G401 (cell line): Measurements from ENCODE around the gene RBM28. TPM values are rescaled to one million over a fixed set of nuclear protein-coding genes. Genes with fewer than 3 reads are reported as not detected.
"Not testable (repeated sequence)": the region's sequence is repeated elsewhere in the genome, so short reads cannot be mapped to it uniquely, and the experiment has no call there.

Source experiments
- DNase-seq: peaks from one replicate; pipeline ENCODE4 v3.0.0-alpha.2; 2015; ENCODE audit warnings: low spot score
- in situ Hi-C: cut with HindIII; loops from 2 replicates; pipeline ENCODE4 v1.10.0; 2016; ENCODE audit warnings: low sequenced_read_pairs, mixed read lengths
- total RNA-seq: library from RNA; depleted of rRNA; stranded (reverse); fragments of >200 nt; shearing (Covaris generic); gene quantifications from 2 replicates; pipeline ENCODE4 v1.2.3, GENCODE V29; 2014

RBM28 gene
- total RNA-seq, 1 experiment from 2014 or later: 58.3 TPM

DNA sequence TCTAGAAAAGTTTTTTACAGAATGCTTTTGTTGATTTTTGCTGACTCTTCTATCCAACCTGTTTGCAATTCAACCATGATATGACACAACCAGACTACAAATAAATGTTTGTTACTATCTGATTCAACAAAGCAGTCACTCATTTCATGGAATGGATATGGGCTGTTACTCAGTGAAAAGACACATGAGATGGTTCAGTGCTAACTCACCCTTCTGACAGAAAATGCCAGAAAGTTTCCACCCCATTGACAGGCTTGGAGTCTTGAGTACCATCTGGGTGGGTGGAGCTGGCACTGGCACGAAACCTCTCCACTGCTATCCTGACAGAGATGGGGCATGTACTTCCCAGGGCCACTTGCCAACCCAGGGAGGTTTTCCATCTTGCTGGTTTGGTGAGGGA, 39.5 kb downstream of the RBM28 start:
- peak; percentile 49 for DNase-seq
- in situ Hi-C loops: no loop called here

DNA sequence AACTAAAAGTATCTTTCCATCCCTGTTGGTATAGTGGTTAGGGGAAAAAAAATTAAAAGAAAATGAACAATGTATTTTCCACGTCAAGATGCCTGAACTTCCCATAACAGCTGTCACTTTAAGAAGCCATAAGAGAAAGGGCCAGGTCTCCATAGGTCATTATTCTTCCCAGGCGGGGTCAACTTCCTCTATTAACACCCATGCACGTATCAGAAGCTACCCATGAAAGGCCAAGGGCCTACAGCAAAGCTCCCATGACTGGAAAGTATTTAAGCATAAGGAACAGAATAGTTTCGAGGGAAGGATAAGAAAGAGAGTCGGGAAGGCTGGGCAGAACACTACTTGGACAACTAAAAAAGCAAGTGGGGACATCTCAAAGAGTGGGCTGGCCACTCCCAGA, 40.1 kb downstream of the RBM28 start:
- DNase-seq: no peak

DNA sequence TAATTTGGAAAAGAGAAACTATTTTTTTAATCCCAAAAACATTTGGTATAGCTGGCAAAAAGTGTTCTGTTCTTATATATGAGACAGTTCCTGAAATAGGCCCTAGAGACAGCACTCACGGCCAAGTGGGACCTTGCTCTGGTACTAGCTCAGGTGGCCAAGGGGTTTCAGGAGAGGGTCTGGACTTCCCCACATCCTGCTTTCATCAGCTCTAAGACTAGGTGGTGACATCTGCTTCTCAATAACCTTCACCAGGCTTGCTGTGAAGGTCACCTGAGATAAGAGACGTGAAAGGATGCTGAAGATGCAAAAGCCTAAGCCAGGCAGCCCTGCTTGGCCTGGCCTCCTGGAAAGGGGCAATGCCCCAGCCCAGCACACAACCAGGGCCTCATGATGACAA, 40.6 kb downstream of the RBM28 start:
- in situ Hi-C loops: no loop called here
- DNase-seq: no peak

More for the DNA sequence above, 40.1 kb downstream of the RBM28 start:
- in situ Hi-C loops: no loop called here

DNA sequence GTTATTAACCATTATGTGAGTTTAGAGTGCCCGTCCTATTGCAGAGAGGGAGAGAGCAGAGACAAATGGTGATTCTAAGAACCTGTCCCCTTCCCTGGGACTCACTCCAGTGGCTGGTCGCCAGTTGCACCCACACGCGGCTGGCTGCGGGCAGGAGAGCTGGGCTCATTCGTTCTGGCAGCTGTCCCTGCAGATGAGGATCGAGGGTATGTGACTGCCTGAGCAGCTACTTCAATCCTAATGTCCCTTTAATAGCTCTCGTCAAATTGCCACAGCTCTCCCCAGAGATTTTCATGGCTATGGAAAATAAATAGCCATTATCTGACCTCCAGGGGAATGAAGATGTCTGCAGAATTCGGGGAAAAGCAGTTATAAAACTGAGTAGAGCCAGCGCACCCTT, 41.6 kb downstream of the RBM28 start:
- in situ Hi-C loops: no loop called here
- no peak for DNase-seq

DNA sequence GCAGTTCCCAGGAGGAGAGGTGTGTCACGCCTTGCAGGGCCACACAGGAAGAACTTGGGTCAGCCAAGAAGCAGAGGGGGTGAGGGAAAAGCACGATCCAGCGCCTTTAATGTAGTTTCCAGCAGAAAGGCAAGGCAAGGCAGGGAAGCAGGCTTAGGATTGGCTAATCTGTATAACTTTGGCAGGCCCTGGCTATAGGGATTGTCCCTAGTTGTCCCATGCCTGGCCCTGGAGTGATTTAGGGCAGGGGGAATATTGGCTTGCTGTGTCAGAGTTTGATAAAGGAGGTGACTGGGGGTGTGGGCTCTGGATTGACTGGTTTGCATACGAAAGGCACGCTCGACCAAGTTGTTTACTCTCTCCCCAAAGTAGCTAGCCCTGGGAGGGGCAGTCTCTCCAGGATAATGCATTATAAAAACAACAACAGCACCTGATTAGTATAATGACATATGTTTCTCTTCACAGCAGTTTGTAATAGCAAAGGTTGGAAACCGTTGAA, 44.5 kb downstream of the RBM28 start:
- no peak for DNase-seq
- in situ Hi-C loops: no loop called here

DNA sequence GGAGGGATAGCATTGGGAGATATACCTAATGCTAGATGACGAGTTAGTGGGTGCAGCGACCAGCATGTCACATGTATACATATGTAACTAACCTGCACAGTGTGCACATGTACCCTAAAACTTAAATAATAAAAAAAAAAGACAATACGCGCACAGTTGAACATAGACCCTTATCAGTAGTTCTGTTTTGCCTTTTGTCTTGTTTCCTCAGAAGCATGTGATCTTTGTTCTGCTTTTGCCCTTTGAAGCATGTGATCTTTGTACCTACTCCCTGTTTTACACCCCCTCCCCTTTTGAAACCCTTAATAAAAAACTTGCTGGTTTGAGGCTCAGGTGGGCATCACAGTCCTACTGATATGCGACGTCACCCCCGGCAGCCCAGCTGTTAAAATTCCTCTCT, 45.7 kb downstream of the RBM28 start:
- DNase-seq, in situ Hi-C loops: not testable (repeated sequence)

DNA sequence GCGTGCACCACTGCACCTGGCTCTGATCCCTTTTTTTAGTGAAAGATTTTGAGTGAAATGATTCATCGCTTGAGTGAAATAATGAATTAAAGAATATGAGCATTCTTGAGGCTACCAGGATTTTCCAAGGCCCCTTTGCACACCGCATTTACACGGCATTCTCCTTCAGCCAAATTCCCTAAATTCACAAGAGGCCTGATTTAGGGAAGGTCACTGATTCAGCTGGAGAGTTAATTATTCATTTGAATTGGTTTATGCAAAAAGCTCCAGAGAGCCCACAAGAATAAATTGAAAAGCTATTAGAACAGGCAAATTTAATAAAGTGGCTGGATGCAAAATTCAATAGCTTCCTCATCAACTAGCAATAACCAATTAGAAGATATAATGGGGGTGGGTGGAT, 56.2 kb downstream of the RBM28 start:
- in situ Hi-C loops: no loop called here
- no peak for DNase-seq

DNA sequence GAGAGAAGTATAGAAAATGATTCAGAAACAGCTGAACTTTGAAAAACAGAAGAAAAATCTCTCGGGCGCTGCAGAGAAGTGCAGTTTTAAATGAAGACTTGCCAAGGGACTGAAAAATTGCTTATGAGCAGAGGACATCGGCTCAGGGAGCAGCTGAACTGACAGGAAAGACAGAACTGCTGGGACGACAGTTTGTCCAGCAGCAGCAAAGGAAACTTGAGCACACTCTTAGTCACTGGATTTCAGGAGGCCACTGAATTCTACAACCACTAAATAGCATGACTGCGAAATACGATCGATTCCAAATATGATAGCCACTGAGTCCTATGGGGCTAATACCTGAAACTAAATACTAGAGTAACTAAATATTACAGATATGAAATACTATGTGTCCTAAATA, 59.6 kb downstream of the RBM28 start:
- in situ Hi-C loops: no loop called here
- no peak for DNase-seq

DNA sequence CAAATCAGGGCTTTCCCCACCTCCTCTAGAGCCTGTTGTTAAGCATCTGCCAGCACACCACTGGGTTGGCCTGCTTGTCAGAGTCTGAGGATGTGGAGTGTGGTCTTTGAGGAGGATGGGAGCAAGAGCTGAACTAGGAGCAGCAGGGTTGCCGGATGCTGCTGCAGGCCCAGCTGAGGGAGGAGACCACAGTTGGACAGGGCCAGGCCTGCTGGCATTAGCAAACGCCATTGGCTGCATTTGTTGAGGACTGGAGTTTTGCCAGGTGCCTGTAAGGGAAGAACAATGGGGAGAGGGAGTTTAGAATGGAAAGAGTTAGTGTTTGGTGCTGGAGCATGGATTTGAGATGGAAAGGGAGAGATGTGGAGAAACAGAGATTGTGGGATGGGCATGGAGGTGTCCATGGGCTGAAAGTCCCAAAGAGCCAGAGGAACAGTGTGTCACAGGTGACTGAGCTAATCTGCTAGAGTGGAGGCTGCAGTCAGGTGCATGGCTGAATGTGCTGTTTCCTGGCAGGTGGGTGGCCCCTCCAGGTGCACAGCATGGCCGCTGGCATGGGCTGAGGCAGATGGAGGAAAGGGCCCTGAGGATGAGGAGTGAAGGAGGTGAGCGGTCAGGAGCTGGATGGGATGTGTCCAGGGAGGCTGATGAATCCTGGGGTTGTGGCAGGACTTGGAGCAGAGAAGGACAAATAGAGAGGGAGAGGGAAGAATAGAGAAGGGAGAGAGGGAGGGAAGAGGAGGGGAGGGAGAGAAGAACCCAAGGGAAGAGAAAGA, 61.9 kb downstream of the RBM28 start:
- no peak for DNase-seq
- in situ Hi-C loops: no loop called here

DNA sequence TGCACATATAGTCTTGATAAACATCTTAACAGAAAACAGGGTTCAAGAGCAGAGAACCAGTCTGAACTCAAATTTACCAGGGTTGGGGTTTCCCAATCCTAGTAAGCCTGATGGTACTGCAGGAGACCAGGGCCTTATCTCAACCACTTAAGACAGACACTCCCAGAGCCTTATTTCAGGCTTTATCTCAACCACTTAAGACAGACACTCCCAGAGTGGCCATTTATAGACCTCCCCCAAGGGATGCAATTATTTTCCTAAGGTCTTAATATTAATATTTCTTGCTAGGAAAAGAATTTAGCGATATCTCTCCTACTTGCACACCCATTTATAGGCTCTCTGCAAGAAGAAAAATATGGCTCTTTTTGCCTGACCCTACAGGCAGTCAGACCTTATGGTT, 63.3 kb downstream of the RBM28 start:
- in situ Hi-C loops: not testable (repeated sequence)

DNA sequence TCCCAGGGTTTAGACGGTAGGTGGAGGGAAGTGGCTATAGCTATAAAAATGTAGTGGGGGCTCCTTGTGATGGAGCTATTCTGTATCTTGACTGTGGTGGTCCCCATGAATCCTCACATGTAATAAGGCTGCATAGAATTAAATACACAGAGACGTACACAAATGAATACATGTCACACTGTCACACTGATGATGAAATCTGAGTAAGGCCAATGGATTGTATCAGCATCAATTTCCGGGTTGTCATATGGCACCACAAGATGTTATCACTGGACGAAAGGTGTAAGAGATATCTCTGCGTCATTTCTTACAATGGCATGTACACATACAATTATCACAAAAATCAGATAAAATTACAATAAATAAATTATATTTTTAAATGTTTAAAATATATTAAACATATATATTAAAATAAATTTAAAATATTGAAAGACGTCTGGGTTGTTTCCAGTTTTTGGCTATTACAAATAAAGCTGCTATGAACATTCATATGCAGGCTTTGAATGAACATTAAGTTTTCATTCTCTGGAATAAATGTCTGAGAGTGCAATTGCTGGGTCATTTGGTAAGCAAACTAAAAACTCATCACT, 64.5 kb downstream of the RBM28 start:
- in situ Hi-C loops: no loop called here
- no peak for DNase-seq

More for the DNA sequence above, 63.3 kb downstream of the RBM28 start:
- DNase-seq: not testable (repeated sequence)

DNA sequence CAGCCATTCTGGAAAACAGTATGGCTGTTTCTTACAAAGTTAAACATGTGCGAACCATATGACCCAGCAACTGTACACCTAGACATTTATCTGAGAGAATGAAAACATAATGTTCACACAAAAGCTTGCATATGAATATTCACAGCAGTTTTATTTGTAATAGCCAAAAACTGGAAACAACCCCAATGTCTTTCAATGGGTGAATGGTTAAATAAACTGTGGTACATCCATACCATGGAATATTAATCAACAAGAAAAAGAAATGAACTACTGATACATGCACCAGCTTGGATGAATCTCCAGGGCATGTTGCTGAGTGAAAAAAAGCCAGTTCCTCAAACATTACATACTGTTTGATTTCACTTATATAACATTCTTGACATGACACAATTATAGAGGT, 65.3 kb downstream of the RBM28 start:
- in situ Hi-C loops: no loop called here
- DNase-seq: no peak

DNA sequence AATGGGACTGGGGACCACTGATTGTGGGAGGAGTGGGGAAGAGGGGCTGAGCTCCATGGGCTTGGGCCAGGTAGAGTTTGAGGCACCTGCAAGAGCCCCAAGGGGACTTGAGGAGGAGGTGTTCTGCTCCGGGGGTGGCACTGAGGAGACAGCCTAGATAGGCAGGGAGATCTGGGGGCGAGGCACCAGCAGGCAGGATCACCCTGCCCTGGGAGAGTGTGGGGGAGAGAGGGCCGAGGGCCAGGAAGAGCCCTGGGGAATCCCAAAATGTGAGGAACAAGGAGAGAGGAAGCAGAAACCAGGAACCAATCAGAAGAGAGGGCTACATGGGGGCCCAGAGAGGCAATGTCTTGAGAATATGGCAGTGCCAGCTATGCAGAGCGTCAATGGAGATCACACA, 68.0 kb downstream of the RBM28 start:
- in situ Hi-C loops: no loop called here
- no peak for DNase-seq

DNA sequence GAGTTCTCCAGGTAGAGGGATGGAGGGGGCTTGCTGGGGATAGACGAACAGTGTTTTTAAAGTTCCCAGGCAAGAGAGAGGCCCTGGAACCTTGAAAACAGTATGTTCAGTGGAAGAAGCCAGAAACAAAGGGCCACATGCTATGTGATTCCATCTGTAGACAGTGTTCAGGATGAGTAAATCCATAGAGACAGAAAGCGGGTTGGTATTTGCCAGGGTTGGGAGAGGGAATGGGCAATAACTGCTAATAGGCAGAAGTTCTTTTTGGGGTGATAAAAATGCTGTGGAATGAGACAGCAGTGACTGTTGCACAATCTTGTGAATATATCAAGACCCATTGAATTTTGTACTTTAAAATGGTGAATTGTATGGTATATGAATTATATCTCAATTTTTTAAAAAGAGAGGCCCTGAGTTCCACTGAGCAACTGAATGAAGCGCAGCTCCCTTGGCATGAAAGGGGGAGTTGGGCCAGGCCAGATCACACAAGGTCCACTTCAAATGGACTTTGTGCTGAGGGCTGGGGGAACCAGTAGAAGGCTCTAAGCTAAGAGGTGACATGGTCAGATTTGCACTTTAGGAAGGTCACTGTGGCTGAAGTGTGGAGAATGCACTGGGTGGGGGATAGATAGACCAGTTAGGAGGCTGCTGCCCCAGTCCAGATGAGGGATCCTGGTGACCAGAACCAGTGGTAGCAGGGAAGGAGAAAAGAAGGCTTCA, 68.7 kb downstream of the RBM28 start:
- no peak for DNase-seq
- in situ Hi-C loops: no loop called here

DNA sequence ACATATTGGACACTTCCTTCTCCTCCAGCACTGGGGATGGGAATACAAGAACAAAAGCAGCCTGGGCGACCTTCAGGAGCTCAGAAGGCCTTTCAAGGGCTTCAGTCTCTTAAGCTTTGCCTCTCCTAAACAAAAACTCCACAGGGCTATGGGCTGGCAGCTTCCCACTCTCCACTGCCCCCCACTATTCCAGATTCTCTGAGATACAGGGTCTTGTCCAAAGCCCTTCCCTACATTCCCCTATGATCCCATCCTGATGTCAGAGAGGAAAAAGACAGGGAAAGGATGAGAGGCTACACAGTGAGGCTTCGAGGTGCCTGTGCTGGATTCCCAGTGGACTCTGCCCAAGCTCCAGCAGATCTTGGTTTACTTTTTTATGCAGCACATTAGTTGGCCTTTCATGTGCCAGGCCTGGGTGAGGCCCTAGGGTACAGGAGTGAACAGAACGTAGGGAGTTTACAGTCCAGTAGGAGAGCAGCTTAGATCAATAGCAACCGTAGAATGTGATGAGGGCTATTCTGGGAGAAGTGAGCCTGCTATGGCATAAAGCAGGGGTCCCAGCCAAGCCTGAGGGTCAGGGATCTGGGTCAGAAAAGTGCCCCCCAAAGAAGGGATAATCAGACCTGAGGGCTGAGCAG, 69.3 kb downstream of the RBM28 start:
- in situ Hi-C loops: no loop called here
- DNase-seq: no peak

DNA sequence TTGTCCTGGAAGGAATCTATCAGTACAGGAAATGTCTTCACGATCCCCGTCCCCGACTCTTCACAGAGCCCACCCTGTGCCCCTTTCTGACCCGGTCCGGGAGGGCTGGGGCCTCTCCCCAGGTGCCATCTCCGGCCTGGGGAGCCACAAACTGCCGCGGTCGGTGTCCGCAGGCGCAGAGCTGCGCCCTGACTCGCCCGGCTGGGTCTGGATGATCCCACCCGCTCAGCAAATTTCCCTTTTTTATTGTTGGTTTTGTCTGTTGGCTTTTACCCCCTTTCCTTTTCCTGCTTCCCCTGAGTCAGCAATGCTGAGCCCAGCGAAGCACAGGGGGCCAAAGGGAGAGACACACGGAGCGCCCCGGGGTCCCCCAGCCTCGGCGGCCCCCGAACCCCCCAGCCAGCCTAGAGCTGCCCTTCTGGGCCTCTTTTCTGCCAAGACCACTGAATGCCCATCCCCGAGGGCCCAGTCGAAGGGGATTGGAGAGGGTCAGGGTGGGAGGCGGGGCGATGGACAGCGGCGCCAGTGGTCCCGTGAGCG, 71.7 kb downstream of the RBM28 start:
- DNase-seq: no peak
- in situ Hi-C loops: no loop called here

DNA sequence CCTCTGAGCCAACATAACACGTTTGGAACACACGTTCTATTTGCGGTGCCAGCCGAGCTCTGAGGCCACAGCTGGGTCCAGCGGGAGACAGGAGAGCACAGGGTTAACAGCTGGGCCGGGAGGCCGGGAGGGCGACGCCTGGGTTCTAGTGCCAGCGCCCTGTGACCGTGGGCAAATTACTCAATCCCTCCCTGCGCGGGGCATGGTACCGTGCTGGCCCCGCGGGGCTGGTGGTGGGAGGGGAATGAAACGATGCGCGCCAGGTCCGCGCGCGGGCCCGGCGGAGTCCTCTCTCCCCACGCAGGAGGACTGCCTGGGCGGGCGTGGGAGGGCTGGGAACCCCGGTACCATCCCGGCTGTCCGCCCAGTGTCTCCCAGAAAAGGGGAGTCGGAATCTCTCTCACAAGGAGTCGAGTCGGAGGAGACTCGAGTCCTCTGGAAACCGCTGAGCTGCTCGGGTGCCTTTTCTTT, 72.2 kb downstream of the RBM28 start:
- in situ Hi-C loops: no loop called here
- no peak for DNase-seq

DNA sequence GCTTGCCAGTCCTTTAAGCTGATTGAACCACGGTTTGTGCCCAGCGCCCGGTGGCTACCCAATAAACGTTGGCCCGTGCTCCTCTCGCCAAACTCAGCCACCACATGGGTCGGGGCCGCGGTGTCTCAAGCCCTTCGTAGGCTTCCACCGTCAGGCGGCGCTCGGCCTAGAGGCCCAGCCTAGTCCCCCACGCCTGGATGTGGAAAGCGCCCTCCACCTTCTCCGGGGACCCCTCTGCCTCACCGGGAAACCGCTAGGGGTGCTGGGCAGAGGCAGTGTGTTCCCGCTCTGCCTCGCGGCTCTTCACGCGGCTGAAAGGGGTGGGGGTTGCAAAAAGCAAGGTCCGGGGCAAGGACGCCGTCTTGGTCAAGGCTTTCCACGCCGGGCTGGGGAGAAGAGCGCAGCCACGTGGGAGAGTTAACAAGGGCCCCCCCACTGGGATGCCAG, 72.9 kb downstream of the RBM28 start:
- in situ Hi-C loops: no loop called here
- DNase-seq: no peak

DNA sequence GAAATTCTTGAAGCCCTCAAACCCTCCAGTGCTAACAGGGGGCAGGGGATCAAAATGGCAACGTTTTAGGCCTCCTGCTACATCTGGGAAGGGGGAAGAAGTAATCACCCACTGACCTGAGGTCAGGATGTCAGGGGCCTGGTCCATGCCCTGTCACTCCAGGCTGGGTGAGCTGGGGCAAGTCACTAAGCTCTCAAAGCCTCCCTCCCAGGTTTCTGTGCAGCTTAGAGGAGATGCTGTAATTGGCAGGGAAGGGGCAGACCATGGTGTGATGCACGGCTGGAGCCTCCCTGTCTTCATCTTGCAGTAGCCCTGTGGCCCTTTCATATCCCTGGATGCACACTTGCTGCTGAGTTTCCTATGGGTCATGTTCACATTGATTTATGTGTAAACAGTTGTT, 75.5 kb downstream of the RBM28 start:
- peak; percentile 28 for DNase-seq
- in situ Hi-C loops: no loop called here
